NT2/D1 (cell line): ENCODE data around the gene ABO.

Experiments
- DNase-seq: peaks from one replicate; pipeline ENCODE4 v3.0.0-alpha.2; 2011; ENCODE audit warnings: low read depth, low spot score
- H3K27me3 ChIP-seq: 2 replicates; pipeline ENCODE4 v1.6.0; 2011; ENCODE audit warnings: mild to moderate bottlenecking; ENCODE audit not compliant: insufficient read length, insufficient read depth
- H3K36me3 ChIP-seq: 2 replicates; pipeline ENCODE4 v1.6.1; 2011; ENCODE audit warnings: mild to moderate bottlenecking, low read length, mixed read lengths; ENCODE audit not compliant: insufficient read depth, insufficient read length
- H3K4me1 ChIP-seq: 2 replicates; pipeline ENCODE4 v1.5.1; 2011; ENCODE audit not compliant: insufficient read depth, insufficient read length
- H3K4me3 ChIP-seq: 2 replicates; pipeline ENCODE4 v1.5.1; 2011; ENCODE audit warnings: low read depth; ENCODE audit not compliant: insufficient read length
- H3K9ac ChIP-seq: 2 replicates; pipeline ENCODE4 v1.6.0; 2011; ENCODE audit warnings: low read depth; ENCODE audit not compliant: insufficient read length
- H3K9me3 ChIP-seq: 2 replicates; pipeline ENCODE4 v1.5.1; 2011; ENCODE audit warnings: mild to moderate bottlenecking, low read length; ENCODE audit not compliant: insufficient read depth
- SUZ12 ChIP-seq: IDR thresholded peaks from 2 replicates; pipeline ENCODE4 v1.6.1; 2011; ENCODE audit not compliant: insufficient read length, insufficient read depth; ENCODE audit errors: extremely low read depth
- YY1 ChIP-seq: IDR thresholded peaks from 2 replicates; pipeline ENCODE4 v1.6.1; 2011; ENCODE audit not compliant: insufficient read length, insufficient read depth
- ZNF274 ChIP-seq: IDR thresholded peaks from 2 replicates; pipeline ENCODE4 v1.6.1; 2011; ENCODE audit warnings: mild to moderate bottlenecking, low read depth, low read length

ABO gene

GRCh38 chr9:133315997-133316396 is 41.0 kb upstream of the ABO start:
- no peaks in the 10 kb centered on the region for H3K9me3 ChIP-seq
- no peak for DNase-seq
- H3K4me1 ChIP-seq, result peaks cover 4% of the 10 kb centered on the region
- H3K9ac ChIP-seq, result no peak overlapping the region
- H3K27me3 ChIP-seq, result no peaks in the 10 kb centered on the region
- no peaks in the 10 kb centered on the region for H3K36me3 ChIP-seq
- no peak for TF ChIP-seq ZNF274
- no peak for TF ChIP-seq YY1
- TF ChIP-seq SUZ12, result no peak
- no peak overlapping the region for H3K4me3 ChIP-seq

- Histone ChIP-seq H3K27me3 (peaks cover 3% of the 10 kb centered on the region), H3K4me1 (peaks cover 7% of the 10 kb centered on the region), H3K36me3 (no peaks in the 10 kb centered on the region), H3K9me3 (peaks cover 7% of the 10 kb centered on the region; the same call in 1 of the 2 replicates), H3K4me3 (no peak overlapping the region), H3K9ac (no peak overlapping the region)
- DNase-seq, result no peak
- TF ChIP-seq YY1 (no peak), SUZ12 (no peak), ZNF274 (no peak)
Measured at GRCh38 chr9:133309608-133310007, 34.6 kb upstream of the ABO start.

DNA sequence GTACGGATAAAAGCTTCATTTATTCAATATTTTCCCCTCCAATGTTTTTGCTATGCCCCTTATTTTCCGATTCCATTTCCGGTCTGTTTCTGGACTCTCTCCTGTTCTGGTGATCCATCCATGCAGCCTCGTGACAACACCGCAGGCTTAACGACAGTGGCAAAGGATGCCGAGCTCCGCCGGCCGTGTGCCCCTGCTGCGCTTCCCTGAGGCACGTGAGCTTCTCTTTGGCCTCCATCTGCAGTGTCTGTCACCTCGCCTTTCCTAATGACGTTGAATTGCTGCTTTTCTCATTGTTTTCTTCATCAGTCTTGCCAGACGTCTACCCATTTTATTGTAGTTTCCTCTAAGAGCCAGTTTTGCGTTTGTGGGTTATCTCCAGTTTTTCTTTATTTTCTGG is 32.3 kb upstream of the ABO start:
- Histone ChIP-seq H3K9ac (no peak overlapping the region), H3K9me3 (peaks cover 7% of the 10 kb centered on the region; the same call in 1 of the 2 replicates), H3K36me3 (no peaks in the 10 kb centered on the region), H3K4me1 (peaks cover 13% of the 10 kb centered on the region), H3K27me3 (peaks cover 3% of the 10 kb centered on the region), H3K4me3 (no peak overlapping the region)
- no peak for DNase-seq
- TF ChIP-seq ZNF274 (no peak), YY1 (no peak), SUZ12 (no peak)

DNA sequence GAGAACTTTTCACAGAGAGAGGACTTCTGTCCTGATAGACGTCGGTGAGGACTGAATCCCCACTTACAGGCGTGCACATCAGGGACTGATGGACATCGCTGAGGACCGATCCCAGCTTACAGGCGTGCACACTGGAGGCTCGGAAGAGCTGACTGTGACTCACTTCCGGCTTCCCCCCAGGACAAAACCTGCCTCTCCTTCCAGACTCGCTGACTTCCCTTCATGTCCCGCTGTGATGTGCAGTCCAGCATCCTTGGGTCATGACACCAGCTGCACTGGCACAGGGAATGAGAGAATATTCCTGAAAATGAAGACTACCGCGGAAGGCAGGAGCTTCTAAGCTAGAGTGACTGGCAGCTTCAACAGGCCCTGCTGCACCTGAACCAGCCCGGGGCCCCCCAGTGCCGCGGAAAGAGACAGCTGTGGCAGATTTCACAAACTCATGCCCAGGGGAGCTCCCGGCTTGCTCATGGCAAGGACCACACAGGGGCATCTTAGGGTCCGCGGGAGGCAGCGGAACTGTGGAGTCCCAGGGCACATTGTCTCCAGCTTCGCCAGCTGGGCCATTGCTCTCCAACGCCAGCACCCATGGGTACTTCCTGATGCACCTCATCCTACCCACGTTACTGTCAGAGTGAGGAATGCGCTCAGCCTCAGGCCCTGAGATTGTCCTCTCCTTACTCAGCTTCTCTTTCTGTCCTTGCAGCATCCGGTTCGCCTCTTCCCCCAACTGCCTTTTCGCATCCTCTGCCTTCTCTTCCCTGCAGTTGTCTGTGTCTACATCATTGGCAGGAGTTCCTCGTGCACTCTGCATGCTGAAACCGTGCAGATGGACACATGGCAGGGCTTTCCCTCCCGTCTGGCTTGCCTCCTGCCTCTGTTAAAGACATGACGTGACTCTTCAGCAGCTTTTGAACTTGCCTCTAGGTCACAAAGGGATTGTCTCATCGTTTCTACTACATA is 31.5 kb upstream of the ABO start:
- no peak overlapping the region for H3K9ac ChIP-seq
- no peak for TF ChIP-seq SUZ12
- TF ChIP-seq ZNF274, result no peak
- no peak for TF ChIP-seq YY1
- DNase-seq, result no peak
- H3K4me1 ChIP-seq, result peaks cover 13% of the 10 kb centered on the region
- H3K36me3 ChIP-seq, result no peaks in the 10 kb centered on the region
- peaks cover 3% of the 10 kb centered on the region for H3K27me3 ChIP-seq
- peaks cover 7% of the 10 kb centered on the region; the same call in 1 of the 2 replicates for H3K9me3 ChIP-seq
- H3K4me3 ChIP-seq, result no peak overlapping the region

DNA sequence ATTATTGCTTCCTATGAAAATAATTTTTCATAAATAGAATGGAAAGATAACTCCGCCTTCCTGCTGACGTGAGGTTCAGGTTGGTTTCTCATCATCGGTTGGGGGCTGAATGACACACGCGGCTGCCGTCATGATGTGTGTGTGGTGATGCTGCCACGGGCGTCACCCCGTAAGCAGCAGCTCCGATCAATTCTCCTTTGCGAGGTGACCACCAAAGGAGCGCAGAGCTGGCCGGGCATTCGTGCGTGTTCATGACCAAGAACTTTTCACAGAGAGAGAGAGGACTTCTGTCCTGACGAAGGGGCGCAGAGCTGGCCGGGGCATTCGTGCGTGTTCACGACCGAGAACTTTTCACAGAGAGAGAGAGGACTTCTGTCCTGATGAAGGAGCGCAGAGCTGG is 30.7 kb upstream of the ABO start:
- H3K9ac ChIP-seq, result no peak overlapping the region
- H3K9me3 ChIP-seq, result peaks cover 7% of the 10 kb centered on the region; the same call in 1 of the 2 replicates
- peaks cover 3% of the 10 kb centered on the region for H3K27me3 ChIP-seq
- no peak for DNase-seq
- H3K36me3 ChIP-seq, result no peaks in the 10 kb centered on the region
- H3K4me1 ChIP-seq, result peaks cover 13% of the 10 kb centered on the region
- TF ChIP-seq SUZ12 (no peak), ZNF274 (no peak), YY1 (no peak)
- H3K4me3 ChIP-seq, result no peak overlapping the region

GRCh38 chr9:133304477-133305377 is 29.7 kb upstream of the ABO start:
- H3K4me1 ChIP-seq, result peaks cover 13% of the 10 kb centered on the region
- no peak overlapping the region for H3K4me3 ChIP-seq
- no peak for DNase-seq
- H3K27me3 ChIP-seq, result peaks cover 3% of the 10 kb centered on the region
- no peaks in the 10 kb centered on the region for H3K36me3 ChIP-seq
- H3K9me3 ChIP-seq, result peaks cover 7% of the 10 kb centered on the region; the same call in 1 of the 2 replicates
- no peak overlapping the region for H3K9ac ChIP-seq
- TF ChIP-seq SUZ12, result no peak
- no peak for TF ChIP-seq YY1
- TF ChIP-seq ZNF274, result no peak

GRCh38 chr9:133304158-133304470 is 29.1 kb upstream of the ABO start:
- peaks cover 13% of the 10 kb centered on the region for H3K4me1 ChIP-seq
- no peak for TF ChIP-seq SUZ12
- no peak for TF ChIP-seq YY1
- no peak for TF ChIP-seq ZNF274
- no peak overlapping the region for H3K9ac ChIP-seq
- H3K36me3 ChIP-seq, result no peaks in the 10 kb centered on the region
- H3K27me3 ChIP-seq, result peaks cover 3% of the 10 kb centered on the region
- H3K4me3 ChIP-seq, result no peak overlapping the region
- H3K9me3 ChIP-seq, result peaks cover 6% of the 10 kb centered on the region; the same call in 1 of the 2 replicates
- DNase-seq, result no peak
